HEK293 (cell line): Measurements from ENCODE around the gene CCDC12.

Source experiments
- KLF10 ChIP-seq: fragments of 450-650 bp; IDR thresholded peaks from 2 replicates; pipeline ENCODE4 v1.5.1; 2018; ENCODE audit warnings: missing biosample characterization, mild to moderate bottlenecking, missing genetic modification characterization
- MEIS1 ChIP-seq: sonication (generic); formaldehyde crosslinking; IDR thresholded peaks from 2 replicates; pipeline ENCODE4 v1.8.1; 2022; ENCODE audit warnings: missing genetic modification reagents, mild to moderate bottlenecking, borderline replicate concordance
- ZBTB21 ChIP-seq: fragments of 450-650 bp; formaldehyde crosslinking; IDR thresholded peaks from 2 replicates; pipeline ENCODE4 v1.5.1; 2017; ENCODE audit warnings: missing biosample characterization, missing genetic modification characterization
- ZNF837 ChIP-seq: fragments of 450-650 bp; formaldehyde crosslinking; IDR thresholded peaks from 2 replicates; pipeline ENCODE4 v1.5.1; 2016; ENCODE audit warnings: missing biosample characterization, missing genetic modification characterization
- TF ChIP-seq, protein P1 (sequence below): fragments of 450-650 bp; formaldehyde crosslinking; IDR thresholded peaks from 2 replicates; pipeline ENCODE4 v1.5.1; 2016; ENCODE audit warnings: missing biosample characterization, missing genetic modification characterization

DNA sequence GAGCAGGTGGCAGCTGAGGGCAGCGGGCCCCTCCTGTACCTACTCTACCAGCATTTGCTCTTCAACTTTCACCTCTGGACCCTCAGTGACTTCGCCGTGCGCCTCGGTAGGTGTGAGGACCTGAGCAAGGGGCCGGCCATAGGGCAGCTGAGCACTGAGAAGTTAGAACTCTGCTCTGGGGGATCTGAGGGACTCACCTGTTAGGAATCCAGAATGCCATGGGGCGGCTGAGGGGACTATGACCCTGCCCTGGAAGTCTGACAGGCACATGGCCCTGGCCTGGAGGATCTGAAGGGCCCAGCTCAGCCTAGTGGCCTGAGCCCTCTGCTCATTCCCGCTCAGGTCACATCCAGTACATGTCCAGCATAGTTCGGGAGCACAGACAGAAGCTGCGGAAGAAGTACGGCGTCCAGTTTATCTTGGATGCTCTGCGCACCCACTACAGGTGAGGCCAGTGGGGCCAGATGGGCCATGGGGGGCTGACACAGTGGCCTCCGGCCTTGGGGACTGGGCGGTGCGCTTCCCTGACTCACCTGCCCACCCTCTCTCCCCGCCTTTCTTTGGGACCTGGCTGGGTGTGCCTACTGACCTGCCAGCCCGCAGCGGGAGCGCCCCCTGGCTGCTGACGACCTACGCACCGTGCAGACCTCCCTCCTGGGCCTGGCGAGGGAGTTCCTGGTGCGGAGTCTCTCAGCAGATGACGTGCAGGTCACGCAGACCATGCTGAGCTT is 21.7 kb upstream of the CCDC12 start:
- TF ChIP-seq KLF10 (no peak), ZNF837 (tag by site-specific recombination) (no peak), ZBTB21 (tag by site-specific recombination) (no peak), MEIS1 (CRISPR knock-in tag) (no peak)
- TF ChIP-seq, protein P1, sequence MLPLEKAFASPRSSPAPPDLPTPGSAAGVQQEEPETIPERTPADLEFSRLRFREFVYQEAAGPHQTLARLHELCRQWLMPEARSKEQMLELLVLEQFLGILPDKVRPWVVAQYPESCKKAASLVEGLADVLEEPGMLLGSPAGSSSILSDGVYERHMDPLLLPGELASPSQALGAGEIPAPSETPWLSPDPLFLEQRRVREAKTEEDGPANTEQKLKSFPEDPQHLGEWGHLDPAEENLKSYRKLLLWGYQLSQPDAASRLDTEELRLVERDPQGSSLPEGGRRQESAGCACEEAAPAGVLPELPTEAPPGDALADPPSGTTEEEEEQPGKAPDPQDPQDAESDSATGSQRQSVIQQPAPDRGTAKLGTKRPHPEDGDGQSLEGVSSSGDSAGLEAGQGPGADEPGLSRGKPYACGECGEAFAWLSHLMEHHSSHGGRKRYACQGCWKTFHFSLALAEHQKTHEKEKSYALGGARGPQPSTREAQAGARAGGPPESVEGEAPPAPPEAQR (tag by site-specific recombination): no peak
